Spleen (tissue), 11 donors: ENCODE data around the gene BABAM2. TPM values are rescaled to one million over a fixed set of nuclear protein-coding genes. Genes with fewer than 3 reads are reported as not detected.

Source experiments
- DNase-seq: peaks from one replicate; pipeline ENCODE4 v3.0.0-alpha.2; 2020
- H3K27ac ChIP-seq, 8 donors: fragments of 200-600 bp; sonication (generic) in 7 of 8; 1 replicate in 4 of 8; 2 replicates in 4 of 8; pipeline versions ENCODE4 v1.5.0 to v1.8.0; 2016 to 2021; ENCODE audit warnings: inconsistent platforms in 4 of 8, mild to moderate bottlenecking in 4 of 8, moderate library complexity in 1 of 8
- H3K27me3 ChIP-seq, 7 donors: fragments of 200-600 bp; sonication (generic) in 6 of 7; replicated peaks in 1 of 7; 1 replicate in 4 of 7; 2 replicates in 3 of 7; pipeline versions ENCODE4 v1.5.0 to v1.8.0; 2016 to 2021; ENCODE audit warnings: inconsistent platforms in 3 of 7, mild to moderate bottlenecking in 1 of 7
- H3K36me3 ChIP-seq, 6 donors: fragments of 200-600 bp; sonication (generic) in 5 of 6; 1 replicate in 4 of 6; 2 replicates in 2 of 6; pipeline versions ENCODE4 v1.5.0 to v1.8.0; 2016 to 2021; ENCODE audit warnings: inconsistent platforms in 2 of 6
- H3K4me1 ChIP-seq, 6 donors: fragments of 200-600 bp; sonication (generic) in 5 of 6; 1 replicate in 3 of 6; 2 replicates in 3 of 6; pipeline versions ENCODE4 v1.5.0 to v1.8.0; 2016 to 2021; ENCODE audit warnings: inconsistent platforms in 3 of 6
- H3K4me3 ChIP-seq, 8 donors: fragments of 200-600 bp; sonication (generic) in 7 of 8; 1 replicate in 4 of 8; 2 replicates in 4 of 8; pipeline versions ENCODE4 v1.5.0 to v1.8.0; 2016 to 2021; ENCODE audit warnings: inconsistent platforms in 4 of 8, mild to moderate bottlenecking in 4 of 8, moderate library complexity in 2 of 8
- H3K9me3 ChIP-seq, 8 donors: fragments of 200-600 bp; sonication (generic) in 7 of 8; 1 replicate in 4 of 8; 2 replicates in 4 of 8; pipeline versions ENCODE4 v1.5.0 to v1.8.0; 2016 to 2021; ENCODE audit warnings: inconsistent platforms in 4 of 8
- CTCF ChIP-seq, 11 experiments: fragments of 200-600 bp in 7 of 11; fragments of 450-650 bp in 4 of 11; sonication (generic) in 4 of 11; IDR thresholded peaks in 8 of 11; conservative IDR thresholded peaks in 3 of 11; 1 replicate in 7 of 11; 2 replicates in 4 of 11; pipeline versions ENCODE4 v1.4.0 to v1.8.0; 2016 to 2021; ENCODE audit warnings: antibody characterized with exemption in 11 of 11, inconsistent platforms in 4 of 11, mild to moderate bottlenecking in 1 of 11
- POLR2A ChIP-seq, 3 donors: fragments of 450-650 bp; IDR thresholded peaks; one replicate each; pipeline ENCODE4 v1.5.1; 2017; ENCODE audit warnings: antibody characterized with exemption in 3 of 3, mild to moderate bottlenecking in 1 of 3
- POLR2AphosphoS5 ChIP-seq, 3 donors: sonication (generic); formaldehyde crosslinking; IDR thresholded peaks; one replicate each; pipeline ENCODE4 v1.5.1; 2017; ENCODE audit warnings: antibody characterized with exemption in 3 of 3
- WGBS, 5 donors: extraction: QIAGEN DNeasy Blood & Tissue Kit in 3 of 5; methylation state at CpG; one replicate each; pipeline versions ENCODE4 v1.1.5 to v1.1.7; 2013 to 2018; 5-methylcytosine and 5-hydroxymethylcytosine counted together
- intact Hi-C: fragments of 100-400 bp; cut with DNase I; formaldehyde crosslinking; loops from one replicate; pipeline ENCODE4 v1.15.0; 2023; ENCODE audit warnings: low total_unique reads
- polyA plus RNA-seq, 3 donors: library from polyadenylated mRNA; stranded (reverse); fragments of 200-250 nt; gene quantifications; one replicate each; pipeline ENCODE4 v1.2.1, GENCODE V29; 2013
- total RNA-seq, 7 donors: library from RNA; depleted of rRNA in 3 of 7; stranded (reverse); fragments of >200 nt in 3 of 7; fragmentation: NEBNext Ultra II Directional in 4 of 7; extraction: Animal tissue kit (Norgen Biotek cat#: 25700) in 4 of 7; gene quantifications; one replicate each; pipeline versions ENCODE4 v1.1.0 to v1.2.1, GENCODE V29; 2016 to 2021
- donor health status: healthy with polysubstance abuse.
- donor health status: DM: no; HTN: no; CAD: no; lungs with moderate emphysema.
- donor health status: DM: no; HTN: no; CAD: no.
- donor health status: Bipolar disorder and iron deficiency.
- donor health status: healthy.
- donor health status: DM: no; HTN: no; CAD: no.
- donor health status: DM: yes; HTN: yes; CAD: no.

BABAM2 gene
- total and polyA plus RNA-seq, 10 donors: 16.1 to 70.1 (median 55.0) TPM

DNA sequence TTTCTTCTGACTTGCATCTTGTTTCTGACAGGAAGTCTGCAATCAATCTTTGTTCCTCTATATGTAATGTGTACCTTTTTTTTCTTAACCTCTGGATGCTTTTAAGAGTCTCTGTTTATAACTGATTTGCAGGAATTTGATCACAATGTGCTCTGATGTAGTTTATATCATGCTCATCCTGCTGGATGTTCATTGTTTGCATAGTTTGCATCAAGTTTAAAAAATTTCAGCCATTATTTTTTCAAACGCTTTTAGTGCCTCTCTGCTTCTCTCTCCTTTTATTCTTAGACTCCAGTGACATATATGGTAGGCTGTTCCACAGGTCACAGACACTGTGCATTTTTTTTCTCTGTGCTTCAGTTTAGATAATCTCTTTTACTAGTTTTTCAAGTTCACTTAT, 24.3 kb upstream of the BABAM2 start:
- TF ChIP-seq POLR2A (IDR thresholded peaks at IDR 0.05) (no peak), POLR2AphosphoS5 (IDR thresholded peaks at IDR 0.05) (no peak), CTCF (IDR thresholded peaks at IDR 0.05 in 8 of 11, conservative IDR thresholded peaks at IDR 0.05 in 3 of 11) (no peak)
- Histone ChIP-seq H3K36me3 (peaks cover 0 to 5% (median 0%) of the 10 kb centered on the region in 6 donors), H3K27me3 (no peaks in the 10 kb centered on the region), H3K9me3 (no peaks in the 10 kb centered on the region), H3K4me1 (no peaks in the 10 kb centered on the region), H3K27ac (no peak overlapping the region), H3K4me3 (no peak overlapping the region)
- intact Hi-C loops: no loop called here
- WGBS, 5 donors: 73 to 87% (median 85%) methylated on average over 1 of the region's 1 CpG
- no peak for DNase-seq

DNA sequence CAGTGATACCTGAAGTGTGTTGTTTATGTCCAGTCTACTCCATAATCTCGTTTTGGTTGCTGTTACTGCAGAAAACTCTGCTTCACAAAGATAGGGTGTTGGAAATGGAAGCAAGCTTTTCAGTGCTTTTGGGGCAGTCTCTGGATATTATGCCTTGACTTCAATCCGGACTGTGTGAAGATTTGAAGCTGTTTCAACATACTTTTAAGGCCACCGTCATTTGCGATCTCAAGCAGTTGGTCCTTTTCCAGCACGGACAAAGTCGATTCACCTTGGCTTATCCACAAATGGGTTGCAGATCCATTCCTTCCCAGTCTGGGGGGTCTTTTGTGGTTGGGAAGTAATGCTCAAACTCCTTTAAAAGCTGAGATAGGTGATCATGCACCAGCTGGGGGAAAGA, 20.8 kb upstream of the BABAM2 start:
- intact Hi-C loops: no loop called here
- no peaks in the 10 kb centered on the region for H3K9me3 ChIP-seq
- no peak overlapping the region for H3K27ac ChIP-seq
- peaks cover 0 to 5% (median 0%) of the 10 kb centered on the region in 6 donors for H3K36me3 ChIP-seq
- no peaks in the 10 kb centered on the region for H3K27me3 ChIP-seq
- 90 to 96% (median 94%) methylated on average over 6 of the region's 6 CpGs for WGBS, 5 donors
- H3K4me3 ChIP-seq: no peak overlapping the region
- H3K4me1 ChIP-seq: no peaks in the 10 kb centered on the region
- TF ChIP-seq POLR2A (IDR thresholded peaks at IDR 0.05) (no peak), CTCF (IDR thresholded peaks at IDR 0.05 in 8 of 11, conservative IDR thresholded peaks at IDR 0.05 in 3 of 11) (no peak), POLR2AphosphoS5 (IDR thresholded peaks at IDR 0.05) (no peak)
- no peak for DNase-seq

GRCh38 chr2:27870724-27871123, 19.8 kb upstream of the BABAM2 start:
- Histone ChIP-seq H3K4me3 (no peak overlapping the region), H3K4me1 (no peaks in the 10 kb centered on the region), H3K27ac (no peak overlapping the region), H3K36me3 (peaks cover 0 to 5% (median 0%) of the 10 kb centered on the region in 6 donors), H3K9me3 (peaks cover 0 to 2% (median under 1%) of the 10 kb centered on the region in 8 donors), H3K27me3 (no peaks in the 10 kb centered on the region)
- WGBS, 5 donors: 93 to 97% (median 96%) methylated on average over 3 of the region's 3 CpGs
- intact Hi-C loops: no loop called here
- no peak for DNase-seq
- TF ChIP-seq POLR2A (IDR thresholded peaks at IDR 0.05) (no peak), POLR2AphosphoS5 (IDR thresholded peaks at IDR 0.05) (no peak)

DNA sequence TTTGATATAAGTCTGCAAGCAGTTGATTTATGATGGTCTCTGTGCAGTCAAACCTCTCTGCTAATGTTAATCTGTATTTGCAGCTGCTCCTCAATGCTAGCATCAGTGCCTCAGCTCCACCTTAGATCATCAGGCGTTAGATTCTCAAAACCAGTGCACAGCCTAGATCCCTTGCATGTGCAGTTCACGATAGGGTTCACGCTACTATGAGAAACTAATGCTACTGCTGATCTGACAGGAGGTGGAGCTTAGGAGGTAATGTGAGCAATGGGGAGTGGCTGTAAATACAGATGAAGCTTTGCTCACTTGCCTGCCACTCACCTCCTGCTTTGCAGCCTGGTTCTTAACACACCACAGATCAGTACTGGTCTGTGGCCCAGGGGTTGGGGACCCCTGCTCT, 18.7 kb upstream of the BABAM2 start:
- H3K27ac ChIP-seq: no peak overlapping the region
- peaks cover 0 to 5% (median 0%) of the 10 kb centered on the region in 6 donors for H3K36me3 ChIP-seq
- H3K27me3 ChIP-seq: no peaks in the 10 kb centered on the region
- TF ChIP-seq POLR2A (IDR thresholded peaks at IDR 0.05) (no peak), POLR2AphosphoS5 (IDR thresholded peaks at IDR 0.05) (no peak)
- no peak overlapping the region for H3K4me3 ChIP-seq
- peaks cover 0 to 13% (median 9%) of the 10 kb centered on the region in 8 donors for H3K9me3 ChIP-seq
- no peak for DNase-seq
- intact Hi-C loops: no loop called here
- 87 to 96% (median 93%) methylated on average over 3 of the region's 3 CpGs for WGBS, 5 donors
- H3K4me1 ChIP-seq: no peaks in the 10 kb centered on the region

DNA sequence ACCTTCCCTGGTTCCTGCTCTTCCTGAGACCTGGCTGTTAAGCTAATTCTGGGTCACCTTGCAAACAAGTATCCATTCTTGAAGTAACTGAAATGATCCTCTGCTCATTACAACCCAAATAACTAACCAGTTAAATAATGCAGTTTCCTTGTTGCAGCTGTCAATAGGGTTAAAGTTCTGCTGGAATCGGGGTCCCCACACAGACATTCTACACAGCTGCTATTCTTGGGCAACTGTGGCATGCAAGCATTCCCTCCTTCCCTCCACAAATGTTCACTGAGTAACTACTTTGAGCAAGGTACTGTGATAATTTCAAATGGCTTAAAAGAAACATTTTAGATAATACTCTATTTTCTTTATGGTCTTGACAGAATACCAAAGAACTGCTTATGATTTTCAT, 17.4 kb upstream of the BABAM2 start:
- intact Hi-C loops: no loop called here
- no peak overlapping the region for H3K4me3 ChIP-seq
- peaks cover 0 to 5% (median 0%) of the 10 kb centered on the region in 6 donors for H3K36me3 ChIP-seq
- H3K9me3 ChIP-seq: peaks cover 0 to 15% (median 9%) of the 10 kb centered on the region in 8 donors
- no peaks in the 10 kb centered on the region for H3K4me1 ChIP-seq
- TF ChIP-seq POLR2A (IDR thresholded peaks at IDR 0.05) (no peak), POLR2AphosphoS5 (IDR thresholded peaks at IDR 0.05) (no peak), CTCF (IDR thresholded peaks at IDR 0.05 in 8 of 11, conservative IDR thresholded peaks at IDR 0.05 in 3 of 11) (no peak)
- H3K27ac ChIP-seq: no peak overlapping the region
- WGBS, 5 donors: 74 to 97% (median 85%) methylated on average over 1 of the region's 1 CpG
- H3K27me3 ChIP-seq: no peaks in the 10 kb centered on the region
- DNase-seq: no peak
